GM20000 (cell line): Measurements from ENCODE around the gene PHC3.

Source experiments
- DNase-seq: peaks from one replicate; pipeline ENCODE4 v3.0.0; 2012; ENCODE audit warnings: low spot score
- TF ChIP-seq, protein P1 (sequence below): IDR thresholded peaks from 2 replicates; pipeline ENCODE4 v1.5.1; 2012; ENCODE audit warnings: mild to moderate bottlenecking, control low read depth; ENCODE audit errors: extremely low read depth, missing control alignments

PHC3 gene

DNA sequence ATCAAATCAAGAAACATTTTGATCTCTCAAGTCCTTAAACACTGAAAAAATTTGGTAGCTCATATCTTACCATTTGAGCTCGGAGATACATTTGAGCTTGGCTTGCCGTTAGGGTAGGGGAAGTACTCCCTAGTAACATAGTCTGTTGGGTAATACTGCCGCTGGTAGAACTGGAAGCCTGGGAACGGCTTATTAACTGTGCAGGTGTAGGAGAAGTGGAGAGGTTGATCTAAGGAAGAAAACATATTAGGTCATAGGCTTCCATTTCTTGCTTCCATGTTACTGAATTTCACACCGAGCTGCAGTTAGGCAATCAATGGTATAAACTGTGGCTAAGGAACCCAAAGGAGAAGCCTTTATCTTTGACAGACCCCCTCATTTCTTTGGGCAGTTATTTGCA is 32.5 kb downstream of the PHC3 start:
- no peak for DNase-seq
- TF ChIP-seq, protein P1, sequence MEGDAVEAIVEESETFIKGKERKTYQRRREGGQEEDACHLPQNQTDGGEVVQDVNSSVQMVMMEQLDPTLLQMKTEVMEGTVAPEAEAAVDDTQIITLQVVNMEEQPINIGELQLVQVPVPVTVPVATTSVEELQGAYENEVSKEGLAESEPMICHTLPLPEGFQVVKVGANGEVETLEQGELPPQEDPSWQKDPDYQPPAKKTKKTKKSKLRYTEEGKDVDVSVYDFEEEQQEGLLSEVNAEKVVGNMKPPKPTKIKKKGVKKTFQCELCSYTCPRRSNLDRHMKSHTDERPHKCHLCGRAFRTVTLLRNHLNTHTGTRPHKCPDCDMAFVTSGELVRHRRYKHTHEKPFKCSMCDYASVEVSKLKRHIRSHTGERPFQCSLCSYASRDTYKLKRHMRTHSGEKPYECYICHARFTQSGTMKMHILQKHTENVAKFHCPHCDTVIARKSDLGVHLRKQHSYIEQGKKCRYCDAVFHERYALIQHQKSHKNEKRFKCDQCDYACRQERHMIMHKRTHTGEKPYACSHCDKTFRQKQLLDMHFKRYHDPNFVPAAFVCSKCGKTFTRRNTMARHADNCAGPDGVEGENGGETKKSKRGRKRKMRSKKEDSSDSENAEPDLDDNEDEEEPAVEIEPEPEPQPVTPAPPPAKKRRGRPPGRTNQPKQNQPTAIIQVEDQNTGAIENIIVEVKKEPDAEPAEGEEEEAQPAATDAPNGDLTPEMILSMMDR: no peak

DNA sequence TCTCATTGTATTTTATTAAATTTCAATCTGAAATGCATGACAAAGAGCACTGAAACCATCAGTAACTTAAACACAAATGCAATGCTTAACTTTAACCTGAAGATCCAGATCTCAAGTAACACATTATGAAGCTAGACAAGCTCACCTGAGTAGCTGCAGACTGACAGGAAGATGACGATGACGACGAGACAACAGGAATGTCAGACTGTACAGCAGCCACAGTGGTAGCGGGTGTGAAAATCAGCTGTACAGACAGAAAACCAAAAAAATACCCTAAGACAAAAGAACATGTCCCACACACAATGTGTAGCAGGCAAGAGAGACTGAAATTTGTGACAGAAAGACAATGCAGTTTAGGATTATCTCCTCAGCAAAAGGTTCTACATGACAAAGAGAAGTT is 36.3 kb downstream of the PHC3 start:
- TF ChIP-seq, protein P1: no peak
- no peak for DNase-seq

DNA sequence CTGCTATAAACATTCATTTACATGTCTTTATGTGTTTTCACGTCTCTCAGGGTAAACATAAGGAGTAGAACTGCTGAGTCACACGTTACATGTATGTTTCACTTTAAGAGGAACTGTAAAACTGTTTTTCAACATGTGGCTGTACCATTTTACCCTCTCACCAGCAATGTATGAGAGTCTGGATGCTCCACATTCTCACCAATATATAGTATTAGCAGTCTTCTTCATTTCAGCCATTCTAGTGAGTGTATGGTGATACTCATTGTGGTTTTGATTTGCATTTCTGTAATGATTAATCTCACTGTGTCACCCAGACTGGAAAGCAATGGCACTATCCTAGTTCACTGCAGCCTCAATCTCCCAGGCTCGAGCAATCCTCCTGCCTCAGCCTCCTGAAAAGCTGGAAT is 37.1 kb downstream of the PHC3 start:
- TF ChIP-seq, protein P1: no peak
- peak; percentile 17 for DNase-seq

DNA sequence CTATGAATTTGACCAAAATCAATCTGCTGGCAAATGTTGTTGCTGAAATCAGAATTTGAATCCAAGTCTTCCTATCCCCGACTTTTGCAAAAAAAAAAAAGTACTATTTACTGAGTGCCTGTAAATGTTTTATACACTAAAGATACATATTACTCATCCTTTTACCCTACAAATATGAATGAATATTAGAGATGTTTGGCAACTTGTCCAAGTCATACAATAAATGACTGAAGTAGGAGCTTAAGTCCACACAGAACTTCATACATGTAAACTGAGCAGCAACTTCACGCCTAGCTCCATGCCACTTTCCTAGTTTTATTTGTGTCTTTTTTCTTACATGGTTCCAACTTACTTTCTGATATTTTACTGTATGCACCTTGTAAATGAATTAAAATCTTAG is 39.2 kb downstream of the PHC3 start:
- TF ChIP-seq, protein P1: no peak
- no peak for DNase-seq

DNA sequence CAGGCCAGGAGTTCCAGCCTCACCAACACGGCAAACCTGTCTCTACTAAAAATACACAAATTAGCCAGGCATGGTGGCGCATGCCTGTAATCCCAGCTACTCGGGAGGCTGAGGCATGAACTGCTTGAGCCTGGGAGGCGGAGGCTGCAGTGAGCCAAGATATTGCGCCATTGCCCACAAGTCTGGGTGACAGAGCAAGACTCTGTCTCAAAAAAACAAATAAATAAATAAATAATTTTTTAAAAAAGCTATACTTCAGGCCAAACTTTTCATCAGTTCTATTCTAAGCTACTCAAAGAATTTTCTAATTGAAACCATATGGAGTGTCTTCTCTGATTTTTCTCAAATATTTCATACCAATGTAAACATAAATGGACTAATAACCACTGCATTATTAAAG is 43.5 kb downstream of the PHC3 start:
- TF ChIP-seq, protein P1: no peak
- DNase-seq: no peak

DNA sequence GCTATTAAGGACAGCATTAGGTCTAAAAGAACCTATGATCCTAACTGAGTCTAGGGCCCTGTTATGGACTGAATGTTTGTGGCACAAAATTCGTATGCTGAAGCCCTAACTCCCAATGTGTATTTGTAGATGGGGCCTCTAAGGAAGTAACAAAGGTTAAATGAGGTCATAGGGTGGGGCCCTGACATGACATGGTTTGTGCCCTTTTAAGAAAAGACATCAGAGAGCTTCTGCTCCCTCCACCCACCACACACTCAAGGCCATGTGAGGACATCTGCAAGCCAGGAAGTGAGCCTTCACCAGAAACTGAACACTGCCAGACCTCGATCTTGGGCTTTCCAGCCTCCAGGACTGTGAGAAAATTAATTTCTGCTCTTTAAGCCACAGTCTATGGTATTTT is 49.2 kb downstream of the PHC3 start:
- TF ChIP-seq, protein P1: no peak
- no peak for DNase-seq

DNA sequence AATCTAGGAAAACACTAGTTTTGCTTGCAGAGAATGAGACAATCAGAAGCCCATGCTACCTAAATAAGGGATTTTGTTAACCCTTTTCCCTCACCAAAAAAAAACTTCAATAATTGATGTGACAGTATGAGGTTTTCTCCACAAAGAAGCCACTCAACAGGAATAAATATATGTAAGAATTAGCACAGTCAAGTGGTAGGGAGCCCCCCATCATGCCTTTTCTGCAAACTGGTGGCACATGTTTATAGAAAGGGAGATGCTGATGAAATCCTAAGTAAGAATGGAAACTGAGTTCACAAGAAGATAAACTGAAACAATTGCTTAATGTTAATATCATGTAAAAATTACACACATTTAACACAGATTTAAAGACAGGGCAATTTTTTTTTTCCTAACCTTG is 51.0 kb downstream of the PHC3 start:
- TF ChIP-seq, protein P1: no peak
- DNase-seq: no peak
